CD4-positive, alpha-beta memory T cell (primary cell): ENCODE results near the gene CUL2. TPM values are rescaled to one million over a fixed set of nuclear protein-coding genes. Genes with fewer than 3 reads are reported as not detected.

Source experiments
- CTCF ChIA-PET: fragments of 350-600 bp; sonication (Branson Sonifier 250); formaldehyde crosslinking; loops from one replicate; lab custom pipeline; 2021; ENCODE audit warnings: inconsistent platforms; ENCODE audit not compliant: partially characterized antibody; lab: Charles Lee
- POLR2A ChIA-PET: fragments of 350-600 bp; sonication (Branson Sonifier 250); formaldehyde crosslinking; loops from one replicate; lab custom pipeline; 2021; ENCODE audit not compliant: partially characterized antibody; lab: Charles Lee
- DNase-seq, 5 donors: peaks; one replicate each; pipeline versions ENCODE4 v3.0.0 to v3.0.0-alpha.2; 2020 to 2022; ENCODE audit warnings: mixed read lengths in 1 of 5
- H3K27ac ChIP-seq: one replicate; pipeline ENCODE4 v1.7.0; 2013; ENCODE audit warnings: low read depth, low read length
- H3K27me3 ChIP-seq: 2 replicates; pipeline ENCODE4 v1.7.0; 2013; ENCODE audit warnings: mild to moderate bottlenecking, low read length, moderate library complexity; ENCODE audit not compliant: insufficient read depth
- H3K36me3 ChIP-seq: 2 replicates; pipeline ENCODE4 v1.7.0; 2013; ENCODE audit warnings: mild to moderate bottlenecking, low read length, moderate library complexity; ENCODE audit not compliant: insufficient read depth
- H3K4me1 ChIP-seq: 2 replicates; pipeline ENCODE4 v1.7.0; 2013; ENCODE audit warnings: mild to moderate bottlenecking, low read length, moderate library complexity; ENCODE audit not compliant: insufficient read depth
- H3K4me3 ChIP-seq, 2 donors: one replicate each; pipeline ENCODE4 v1.7.0; 2013; ENCODE audit warnings: low read length in 2 of 2, mild to moderate bottlenecking in 1 of 2
- H3K9me3 ChIP-seq, 2 donors: one replicate each; pipeline ENCODE4 v1.7.0; 2013; ENCODE audit warnings: low read length in 2 of 2, control low read depth in 1 of 2; ENCODE audit not compliant: control insufficient read depth in 1 of 2
- H3K27ac Mint-ChIP-seq, 7 donors: one replicate each; pipeline ENCODE4 v1.8.0; 2020 to 2021; ENCODE audit warnings: mixed read lengths in 7 of 7, mild to moderate bottlenecking in 6 of 7, inconsistent platforms in 3 of 7, moderate library complexity in 3 of 7
- H3K27me3 Mint-ChIP-seq, 2 donors: one replicate each; pipeline ENCODE4 v1.8.0; 2020 to 2021; ENCODE audit warnings: mixed read lengths in 2 of 2
- H3K36me3 Mint-ChIP-seq, 2 donors: one replicate each; pipeline ENCODE4 v1.8.0; 2020 to 2021; ENCODE audit warnings: mixed read lengths in 2 of 2, inconsistent platforms in 1 of 2, mild to moderate bottlenecking in 1 of 2
- H3K4me1 Mint-ChIP-seq, 4 donors: one replicate each; pipeline ENCODE4 v1.8.0; 2020 to 2021; ENCODE audit warnings: mixed read lengths in 4 of 4, mild to moderate bottlenecking in 1 of 4
- H3K4me3 Mint-ChIP-seq, 8 donors: one replicate each; pipeline ENCODE4 v1.8.0; 2020 to 2021; ENCODE audit warnings: mixed read lengths in 8 of 8, mild to moderate bottlenecking in 7 of 8, moderate library complexity in 6 of 8, inconsistent platforms in 3 of 8
- H3K9me3 Mint-ChIP-seq, 8 donors: one replicate each; pipeline ENCODE4 v1.8.0; 2020 to 2021; ENCODE audit warnings: mixed read lengths in 8 of 8, mild to moderate bottlenecking in 5 of 8, inconsistent platforms in 3 of 8, moderate library complexity in 1 of 8
- intact Hi-C: fragments of 100-400 bp; cut with micrococcal nuclease; formaldehyde crosslinking; loops from one replicate; pipeline ENCODE4 v1.15.1; 2023
- polyA plus RNA-seq, 2 donors: library from polyadenylated mRNA; unstranded; fragments of 300-500 nt; fragmentation: Illumina TruSeq; gene quantifications; one replicate each; pipeline ENCODE4 v1.2.3, GENCODE V29; 2021
- total RNA-seq, 2 experiments: library from RNA; stranded (reverse); gene quantifications; one replicate each; pipeline ENCODE4 v1.2.3, GENCODE V29; 2021

CUL2 gene
- total and polyA plus RNA-seq, 4 experiments from 2014 or later: 22.8 to 37.8 (median 31.5) TPM

DNA sequence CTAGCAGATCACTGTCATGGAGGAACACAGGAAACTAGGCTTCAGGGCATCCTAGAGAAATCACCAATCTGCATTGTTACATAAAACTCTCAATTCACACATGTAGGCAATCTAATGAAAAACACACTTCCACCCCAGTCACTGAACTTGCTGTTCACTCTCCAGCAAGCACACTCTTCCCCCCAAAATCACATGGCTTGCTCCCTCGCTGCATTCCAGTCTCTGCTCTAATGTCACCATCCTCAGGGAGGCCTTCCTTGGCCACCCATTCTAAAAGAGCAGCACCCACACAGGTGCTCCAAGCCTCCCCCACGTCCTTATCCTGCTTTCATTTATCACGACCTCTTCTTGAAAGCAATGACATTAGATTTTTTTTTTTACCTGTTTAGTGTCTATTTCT, 19.6 kb downstream of the CUL2 start:
- no peaks in the 10 kb centered on the region for H3K9me3 Mint-ChIP-seq
- no peak for DNase-seq
- H3K36me3 Mint-ChIP-seq: peaks cover 23 to 47% of the 10 kb centered on the region in 2 donors
- H3K27ac Mint-ChIP-seq: peak overlapping the region in 2 of 7 donors; percentile 19 to 44
- no peaks in the 10 kb centered on the region for H3K27me3 Mint-ChIP-seq
- H3K9me3 ChIP-seq: no peaks in the 10 kb centered on the region
- H3K27ac ChIP-seq: no peak overlapping the region
- peaks cover 17% of the 10 kb centered on the region for H3K36me3 ChIP-seq
- no peak overlapping the region for H3K4me3 ChIP-seq
- intact Hi-C loops: no loop called here
- CTCF ChIA-PET: no interaction called here
- H3K4me1 ChIP-seq: peaks cover 5% of the 10 kb centered on the region
- H3K27me3 ChIP-seq: no peaks in the 10 kb centered on the region
- POLR2A ChIA-PET: no interaction called here
- H3K4me1 Mint-ChIP-seq: peaks cover 12 to 26% (median 19%) of the 10 kb centered on the region in 4 donors
- no peak overlapping the region for H3K4me3 Mint-ChIP-seq

DNA sequence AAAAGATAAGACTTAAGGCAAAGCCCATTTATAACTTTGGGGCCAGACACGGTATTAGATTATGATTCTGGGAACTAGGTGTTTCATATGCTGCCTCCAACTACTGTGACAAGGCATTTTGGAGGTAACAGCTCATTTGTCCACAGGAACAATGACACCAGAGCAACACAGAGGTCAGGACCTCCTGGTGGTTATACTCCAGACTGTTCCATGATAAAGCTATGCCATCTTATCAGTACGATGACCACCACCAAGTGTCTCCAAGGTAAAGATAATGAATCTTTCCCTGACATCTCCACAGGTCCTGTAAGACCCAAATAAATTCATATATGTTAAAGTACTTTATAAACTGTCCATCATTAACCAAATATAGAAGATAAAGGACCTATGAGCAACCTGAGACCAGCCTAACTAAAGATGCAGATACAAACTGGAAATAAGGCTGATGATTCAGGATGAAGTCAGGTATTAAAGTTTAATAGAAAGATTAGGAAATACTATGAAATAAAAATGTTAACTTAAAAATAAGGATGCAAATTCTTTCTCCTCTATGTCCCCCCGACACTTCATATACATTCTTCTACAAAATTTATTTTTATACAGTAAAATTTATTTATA, 26.2 kb downstream of the CUL2 start:
- no peak overlapping the region for H3K4me3 Mint-ChIP-seq
- POLR2A ChIA-PET: no interaction called here
- H3K36me3 ChIP-seq: peaks cover 23% of the 10 kb centered on the region

DNA sequence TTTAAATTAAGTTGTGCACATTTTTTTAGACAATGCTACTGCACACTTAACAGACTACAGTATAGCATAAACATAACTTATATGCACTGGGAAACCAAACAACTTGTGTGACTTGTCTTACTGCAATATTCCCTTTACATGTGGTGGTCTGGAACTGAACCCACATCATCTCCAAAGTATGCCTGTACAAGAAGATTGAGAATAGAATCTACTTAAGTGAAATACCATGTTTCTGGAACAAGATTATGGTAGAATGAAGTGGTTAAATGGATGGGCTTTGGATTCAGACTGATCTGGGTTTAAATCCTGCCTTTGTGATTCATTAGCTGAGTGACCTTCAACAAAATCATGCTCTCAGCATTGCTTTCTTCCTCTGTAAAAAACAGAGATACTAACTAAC, 30.7 kb downstream of the CUL2 start:
- Mint-ChIP-seq H3K4me3 (no peak overlapping the region), H3K4me1 (peaks cover 8 to 22% (median 14%) of the 10 kb centered on the region in 4 donors), H3K27me3 (no peaks in the 10 kb centered on the region), H3K27ac (peak overlapping the region in 2 of 7 donors; percentile 27 to 63), H3K36me3 (peaks cover 37 to 75% of the 10 kb centered on the region in 2 donors), H3K9me3 (no peaks in the 10 kb centered on the region)
- POLR2A ChIA-PET: no interaction called here
- intact Hi-C loops: no loop called here
- DNase-seq: no peak
- no peak overlapping the region for H3K27ac ChIP-seq
- no peak overlapping the region for H3K4me3 ChIP-seq
- no peaks in the 10 kb centered on the region for H3K4me1 ChIP-seq
- H3K36me3 ChIP-seq: peaks cover 18% of the 10 kb centered on the region
- H3K9me3 ChIP-seq: no peaks in the 10 kb centered on the region
- CTCF ChIA-PET: no interaction called here
- H3K27me3 ChIP-seq: no peaks in the 10 kb centered on the region

More for the DNA sequence above, 26.2 kb downstream of the CUL2 start:
- peaks cover 31 to 72% of the 10 kb centered on the region in 2 donors for H3K36me3 Mint-ChIP-seq
- Histone ChIP-seq H3K27me3 (no peaks in the 10 kb centered on the region), H3K4me3 (no peak overlapping the region), H3K9me3 (no peaks in the 10 kb centered on the region), H3K4me1 (no peaks in the 10 kb centered on the region), H3K27ac (no peak overlapping the region)
- H3K27me3 Mint-ChIP-seq: no peaks in the 10 kb centered on the region
- peaks cover 0 to 14% (median 4%) of the 10 kb centered on the region in 4 donors for H3K4me1 Mint-ChIP-seq
- no peaks in the 10 kb centered on the region for H3K9me3 Mint-ChIP-seq
- intact Hi-C loops: no loop called here
- H3K27ac Mint-ChIP-seq: no peak overlapping the region
- no peak for DNase-seq
- CTCF ChIA-PET: no interaction called here

DNA sequence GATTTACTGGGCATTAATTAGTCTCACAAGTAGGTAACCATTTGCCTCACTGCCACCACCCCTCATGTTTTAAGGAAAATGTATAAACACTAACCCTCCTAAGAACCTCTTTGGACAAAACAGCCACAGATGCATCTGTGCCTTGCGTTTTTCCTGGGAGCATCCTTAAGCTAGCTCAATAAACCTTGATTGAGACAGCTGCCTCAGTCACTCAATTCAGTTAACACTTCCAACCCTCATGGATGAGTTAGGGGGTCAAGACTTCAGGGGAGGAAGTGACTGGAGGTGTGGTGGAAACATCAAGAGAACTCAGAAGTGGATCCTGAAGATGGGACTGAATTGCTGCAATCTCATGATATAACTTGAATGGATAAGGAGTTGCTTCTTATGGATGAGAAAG, 31.5 kb downstream of the CUL2 start:
- DNase-seq: no peak
- Histone ChIP-seq H3K9me3 (no peaks in the 10 kb centered on the region), H3K4me1 (no peaks in the 10 kb centered on the region), H3K27ac (no peak overlapping the region), H3K27me3 (no peaks in the 10 kb centered on the region), H3K4me3 (no peak overlapping the region), H3K36me3 (peaks cover 25% of the 10 kb centered on the region)
- ChIA-PET CTCF (no interaction called here), POLR2A (no interaction called here)
- Mint-ChIP-seq H3K27me3 (no peaks in the 10 kb centered on the region), H3K4me3 (no peak overlapping the region), H3K36me3 (peaks cover 44 to 79% of the 10 kb centered on the region in 2 donors), H3K27ac (peak overlapping the region in 3 of 7 donors; percentile 18 to 68 (median 55)), H3K4me1 (peaks cover 8 to 22% (median 14%) of the 10 kb centered on the region in 4 donors), H3K9me3 (no peaks in the 10 kb centered on the region)
- intact Hi-C loops: no loop called here

DNA sequence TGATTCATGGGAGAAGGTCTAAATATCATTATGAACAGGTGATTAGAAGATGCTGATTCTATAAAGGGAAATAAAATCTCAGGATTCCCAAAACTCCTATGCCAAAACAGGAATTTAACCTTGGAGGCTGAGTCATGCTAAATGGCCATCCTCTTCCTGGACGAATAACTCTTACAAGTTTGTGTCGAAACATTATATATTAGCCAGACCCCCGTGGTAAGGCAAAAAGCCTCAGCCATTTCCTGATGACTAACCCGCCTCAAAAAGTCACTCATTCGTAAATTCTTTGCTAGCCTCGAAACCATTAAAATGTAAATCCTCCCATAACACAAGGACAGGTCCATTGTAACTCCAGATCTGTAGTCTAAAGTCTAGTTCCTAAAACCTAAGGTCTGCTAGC, 32.0 kb downstream of the CUL2 start:
- intact Hi-C loops: no loop called here
- DNase-seq: no peak

DNA sequence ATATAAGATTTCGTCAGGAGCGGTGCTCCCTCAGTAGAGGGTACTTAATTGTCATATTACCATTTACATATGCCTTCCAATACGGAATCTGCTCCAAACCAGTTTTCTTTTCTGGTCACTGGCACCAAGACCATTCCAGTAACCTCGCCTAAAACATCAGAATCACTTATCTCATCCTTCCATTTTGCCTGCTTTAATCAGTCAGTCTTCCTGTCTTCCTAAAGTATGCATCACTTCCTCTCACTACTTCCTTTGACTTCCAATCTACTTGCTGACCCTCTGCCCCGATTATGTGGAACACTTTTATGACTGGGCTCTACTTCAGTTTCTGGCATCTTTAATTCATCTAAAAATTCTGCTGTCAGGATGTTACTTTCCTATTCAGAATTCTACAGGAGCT, 33.5 kb downstream of the CUL2 start:
- Histone ChIP-seq H3K4me1 (no peaks in the 10 kb centered on the region), H3K27me3 (no peaks in the 10 kb centered on the region), H3K4me3 (no peak overlapping the region), H3K9me3 (no peaks in the 10 kb centered on the region), H3K36me3 (peaks cover 31% of the 10 kb centered on the region), H3K27ac (no peak overlapping the region)
- no peaks in the 10 kb centered on the region for H3K27me3 Mint-ChIP-seq
- H3K36me3 Mint-ChIP-seq: peaks cover 53 to 74% of the 10 kb centered on the region in 2 donors
- DNase-seq: no peak
- H3K9me3 Mint-ChIP-seq: no peaks in the 10 kb centered on the region
- intact Hi-C loops: no loop called here
- CTCF ChIA-PET: interaction anchor here (0.9 kb wide), 1 partner anchor 139 kb away, joined by 3 read pairs; no protein-coding TSS in a partner anchor
- H3K4me3 Mint-ChIP-seq: no peak overlapping the region
- H3K27ac Mint-ChIP-seq: no peak overlapping the region
- H3K4me1 Mint-ChIP-seq: peaks cover 6 to 20% (median 14%) of the 10 kb centered on the region in 4 donors
- POLR2A ChIA-PET: no interaction called here

More for the DNA sequence above, 32.0 kb downstream of the CUL2 start:
- H3K27me3 ChIP-seq: no peaks in the 10 kb centered on the region
- Mint-ChIP-seq H3K4me3 (no peak overlapping the region), H3K27ac (peak overlapping the region in 1 of 7 donors; percentile 18), H3K4me1 (peaks cover 8 to 22% (median 14%) of the 10 kb centered on the region in 4 donors), H3K36me3 (peaks cover 48 to 77% of the 10 kb centered on the region in 2 donors), H3K9me3 (no peaks in the 10 kb centered on the region), H3K27me3 (no peaks in the 10 kb centered on the region)
- peaks cover 27% of the 10 kb centered on the region for H3K36me3 ChIP-seq
- POLR2A ChIA-PET: no interaction called here
- CTCF ChIA-PET: no interaction called here
- no peaks in the 10 kb centered on the region for H3K4me1 ChIP-seq
- H3K9me3 ChIP-seq: no peaks in the 10 kb centered on the region
- H3K27ac ChIP-seq: no peak overlapping the region
- no peak overlapping the region for H3K4me3 ChIP-seq

DNA sequence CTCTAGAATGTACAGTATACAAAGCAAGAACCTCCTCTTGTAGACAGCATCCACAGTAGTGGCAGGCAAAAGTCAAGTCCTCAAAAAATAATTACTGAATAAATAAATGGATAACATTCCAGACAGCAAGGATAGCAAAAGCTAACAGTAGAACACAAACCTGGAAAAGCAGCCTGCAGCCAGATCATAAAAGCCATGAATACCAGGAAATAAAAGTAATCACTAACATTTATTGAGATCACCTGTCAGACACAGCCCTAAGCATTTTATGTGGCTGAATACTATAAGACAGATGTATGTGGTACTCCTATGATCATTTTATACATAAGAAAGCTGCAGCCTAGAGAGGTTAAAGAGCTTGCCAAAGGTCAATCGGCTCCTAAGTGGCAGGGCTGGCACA, 34.0 kb downstream of the CUL2 start:
- Mint-ChIP-seq H3K4me1 (peaks cover 6 to 20% (median 14%) of the 10 kb centered on the region in 4 donors), H3K27ac (peak overlapping the region in 2 of 7 donors; percentile 31 to 57), H3K4me3 (no peak overlapping the region), H3K27me3 (no peaks in the 10 kb centered on the region), H3K9me3 (no peaks in the 10 kb centered on the region), H3K36me3 (peaks cover 53 to 74% of the 10 kb centered on the region in 2 donors)
- no peaks in the 10 kb centered on the region for H3K9me3 ChIP-seq
- CTCF ChIA-PET: interaction anchor here (0.9 kb wide), 1 partner anchor 140 kb away, joined by 3 read pairs; no protein-coding TSS in a partner anchor
- no peaks in the 10 kb centered on the region for H3K4me1 ChIP-seq
- POLR2A ChIA-PET: no interaction called here
- H3K4me3 ChIP-seq: no peak overlapping the region
- intact Hi-C loops: no loop called here
- no peak overlapping the region for H3K27ac ChIP-seq
- DNase-seq: no peak
- H3K36me3 ChIP-seq: peaks cover 31% of the 10 kb centered on the region
- no peaks in the 10 kb centered on the region for H3K27me3 ChIP-seq
